HG03378 (cell line): ENCODE results near the gene TFPI.

Source experiments
- ATAC-seq: cut with Tn5 transposase; IDR thresholded peaks from one replicate; pipeline ENCODE4 v1.9.1; 2021; ENCODE audit warnings: mild to moderate bottlenecking, moderate library complexity; ENCODE audit not compliant: unreplicated experiment

The TFPI gene

GRCh38 chr2:187424146-187424545 lies 130.1 kb downstream of the TFPI start:
- no peak for ATAC-seq

- ATAC-seq, result no peak
Observed at GRCh38 chr2:187422282-187422681, 132.0 kb downstream of the TFPI start.

GRCh38 chr2:187421519-187421918 lies 132.7 kb downstream of the TFPI start:
- ATAC-seq, result no peak

- no peak for ATAC-seq
Observed at GRCh38 chr2:187419808-187420207, 134.4 kb downstream of the TFPI start.

GRCh38 chr2:187415449-187415848 lies 138.8 kb downstream of the TFPI start:
- ATAC-seq, result no peak
